B cell (primary cell): Measurements from ENCODE around the gene NR5A1. TPM values are rescaled to one million over a fixed set of nuclear protein-coding genes. Genes with fewer than 3 reads are reported as not detected.

Experiments used
- ATAC-seq: fragments of 200-7000 bp; cut with Tn5 transposase; one replicate; pipeline ENCODE4 v1.10.0; 2021; ENCODE audit warnings: low read depth, mild to moderate bottlenecking, moderate number of reproducible peaks, moderate library complexity
- CTCF ChIA-PET: fragments of 350-600 bp; sonication (Branson Sonifier 250); formaldehyde crosslinking; loops from one replicate; lab custom pipeline; 2021; ENCODE audit warnings: antibody characterized with exemption, inconsistent platforms; lab: Charles Lee
- POLR2A ChIA-PET: fragments of 350-600 bp; sonication (Branson Sonifier 250); formaldehyde crosslinking; loops from one replicate; lab custom pipeline; 2021; ENCODE audit warnings: antibody characterized with exemption; lab: Charles Lee
- DNase-seq: peaks from one replicate; pipeline ENCODE4 v3.0.0; 2013
- H2AFZ ChIP-seq: 2 replicates; pipeline ENCODE4 v1.6.1; 2012; ENCODE audit warnings: mild to moderate bottlenecking, low read depth, low read length; ENCODE audit not compliant: insufficient read depth, poor library complexity, severe bottlenecking
- H3K27ac ChIP-seq, 2 donors: 1 replicate in 1 of 2; 2 replicates in 1 of 2; pipeline ENCODE4 v1.5.1; 2012 to 2013; ENCODE audit warnings: low read length in 2 of 2, mild to moderate bottlenecking in 2 of 2, moderate library complexity in 1 of 2
- H3K27me3 ChIP-seq, 4 experiments: fragments of 200-600 bp in 1 of 4; sonication (generic) in 1 of 4; replicated peaks in 1 of 4; 1 replicate in 2 of 4; 2 replicates in 2 of 4; pipeline versions ENCODE4 v1.6.1 to v1.7.0; 2013 to 2016; ENCODE audit warnings: low read length in 3 of 4, mild to moderate bottlenecking in 2 of 4, mixed read lengths in 1 of 4, moderate library complexity in 1 of 4; ENCODE audit not compliant: insufficient read depth in 4 of 4, control insufficient read depth in 3 of 4; ENCODE audit errors: control extremely low read depth in 1 of 4
- H3K36me3 ChIP-seq, 2 experiments: replicated peaks in 1 of 2; 1 replicate in 1 of 2; 2 replicates in 1 of 2; pipeline versions ENCODE4 v1.6.1 to v1.7.1; 2013; ENCODE audit warnings: low read length in 1 of 2; ENCODE audit not compliant: insufficient read depth in 2 of 2, control insufficient read depth in 1 of 2; ENCODE audit errors: control extremely low read depth in 1 of 2, extremely low read depth in 1 of 2
- H3K4me1 ChIP-seq, 2 donors: fragments of 200-600 bp in 1 of 2; sonication (generic) in 1 of 2; 1 replicate in 1 of 2; 2 replicates in 1 of 2; pipeline versions ENCODE4 v1.5.1 to v1.6.1; 2013 to 2017; ENCODE audit warnings: low read length in 2 of 2; ENCODE audit not compliant: control insufficient read depth in 2 of 2, insufficient read depth in 2 of 2
- H3K4me2 ChIP-seq: replicated peaks from 2 replicates; pipeline ENCODE3; 2012; ENCODE audit warnings: mild to moderate bottlenecking, low read depth, low read length; ENCODE audit not compliant: poor library complexity, severe bottlenecking
- H3K4me3 ChIP-seq, 5 experiments: fragments of 200-600 bp in 1 of 5; sonication (generic) in 1 of 5; 1 replicate in 3 of 5; 2 replicates in 2 of 5; pipeline versions ENCODE4 v1.5.1 to v1.7.0; 2011 to 2016; ENCODE audit warnings: low read length in 4 of 5, mild to moderate bottlenecking in 4 of 5, low read depth in 2 of 5, control low read depth in 1 of 5, moderate library complexity in 1 of 5; ENCODE audit not compliant: insufficient read depth in 1 of 5; ENCODE audit errors: control extremely low read depth in 1 of 5, extremely low read depth in 1 of 5
- H3K79me2 ChIP-seq: fragments of 200-600 bp; sonication (generic); one replicate; pipeline ENCODE4 v1.6.0; 2016; ENCODE audit warnings: low read length; ENCODE audit not compliant: control insufficient read depth, insufficient read depth
- H3K9ac ChIP-seq: fragments of 200-600 bp; sonication (generic); 2 replicates; pipeline ENCODE4 v1.6.1; 2017; ENCODE audit warnings: mild to moderate bottlenecking, low read length, moderate library complexity
- H3K9me3 ChIP-seq, 3 donors: one replicate each; pipeline versions ENCODE4 v1.6.1 to v1.7.1; 2013; ENCODE audit warnings: low read length in 2 of 3; ENCODE audit not compliant: control insufficient read depth in 2 of 3, insufficient read depth in 1 of 3; ENCODE audit errors: control extremely low read depth in 1 of 3
- H4K20me1 ChIP-seq: 2 replicates; pipeline ENCODE4 v1.6.0; 2012; ENCODE audit warnings: mild to moderate bottlenecking, low read length; ENCODE audit not compliant: insufficient read depth, control insufficient read depth, poor library complexity, severe bottlenecking
- H3K27ac Mint-ChIP-seq: one replicate; pipeline ENCODE4 v1.8.0; 2021; ENCODE audit warnings: mixed read lengths
- H3K27me3 Mint-ChIP-seq: one replicate; pipeline ENCODE4 v1.8.0; 2021; ENCODE audit warnings: mixed read lengths
- H3K4me1 Mint-ChIP-seq: one replicate; pipeline ENCODE4 v1.8.0; 2021; ENCODE audit warnings: mixed read lengths
- H3K4me3 Mint-ChIP-seq: one replicate; pipeline ENCODE4 v1.8.0; 2021; ENCODE audit warnings: mixed read lengths
- H3K9me3 Mint-ChIP-seq: one replicate; pipeline ENCODE4 v1.8.0; 2022; ENCODE audit warnings: mixed read lengths; ENCODE audit not compliant: insufficient read depth
- CTCF ChIP-seq: fragments of 200-600 bp; IDR thresholded peaks from one replicate; pipeline ENCODE4 v1.8.0; 2022; ENCODE audit warnings: antibody characterized with exemption, mild to moderate bottlenecking
- EZH2 ChIP-seq: IDR thresholded peaks from 2 replicates; pipeline ENCODE4 v1.6.1; 2012; ENCODE audit warnings: borderline replicate concordance, low read depth, mild to moderate bottlenecking, moderate library complexity, low read length; ENCODE audit not compliant: insufficient read depth, poor library complexity, severe bottlenecking
- WGBS: methylation state at CpG from one replicate; pipeline ENCODE4 v1.1.5; 2013; ENCODE audit warnings: missing lambda C conversion rate; ENCODE audit not compliant: insufficient coverage; 5-methylcytosine and 5-hydroxymethylcytosine counted together
- intact Hi-C: fragments of 100-400 bp; cut with micrococcal nuclease; formaldehyde crosslinking; loops from one replicate; pipeline ENCODE4 v1.10.0; 2022
- polyA plus RNA-seq: library from polyadenylated mRNA; depleted of rRNA; stranded (reverse); fragments of >200 nt; gene quantifications from 2 replicates; pipeline ENCODE4 v1.2.3, GENCODE V29; 2012
- total RNA-seq, 2 donors: library from RNA; stranded (reverse); fragments of 120-200 nt in 1 of 2; gene quantifications; 1 replicate in 1 of 2; 2 replicates in 1 of 2; pipeline versions ENCODE4 v1.2.3 to v1.2.4, GENCODE V29; 2013 to 2022

NR5A1 gene
- total and polyA plus RNA-seq, 2 donors (not counting 1 experiment from before 2014, with no cell fraction given): not detected

GRCh38 chr9:124551472-124552272, 44.5 kb upstream of the NR5A1 start:
- ATAC-seq (no peak), DNase-seq (no peak)
- H3K79me2 ChIP-seq: no peaks in the 10 kb centered on the region
- ChIA-PET CTCF (interaction anchor here (2.2 to 2.4 kb wide), 2 partner anchors 15 to 159 kb away, joined by 6 to 11 read pairs; no protein-coding TSS in a partner anchor), POLR2A (no interaction called here)
- intact Hi-C loops: no loop called here
- Mint-ChIP-seq H3K27ac (no peak overlapping the region), H3K4me1 (no peaks in the 10 kb centered on the region), H3K27me3 (peaks cover 3% of the 10 kb centered on the region), H3K9me3 (no peaks in the 10 kb centered on the region), H3K4me3 (no peak overlapping the region)
- H3K27ac ChIP-seq: no peak overlapping the region
- 25% methylated on average over 3 of the region's 4 CpGs for WGBS
- H3K4me1 ChIP-seq: no peaks in the 10 kb centered on the region
- H3K4me3 ChIP-seq: no peak overlapping the region
- H3K9ac ChIP-seq: no peak overlapping the region
- no peaks in the 10 kb centered on the region for H4K20me1 ChIP-seq
- H3K36me3 ChIP-seq: no peaks in the 10 kb centered on the region
- TF ChIP-seq CTCF (peak; percentile 20), EZH2 (no peak)
- no peak overlapping the region for H3K4me2 ChIP-seq
- H2AFZ ChIP-seq: no peak overlapping the region
- H3K9me3 ChIP-seq: no peaks in the 10 kb centered on the region
- H3K27me3 ChIP-seq: no peaks in the 10 kb centered on the region

GRCh38 chr9:124550072-124550471, 42.9 kb upstream of the NR5A1 start:
- Histone ChIP-seq H3K4me2 (no peak overlapping the region), H3K27me3 (no peaks in the 10 kb centered on the region), H3K36me3 (no peaks in the 10 kb centered on the region), H4K20me1 (no peaks in the 10 kb centered on the region), H3K27ac (no peak overlapping the region), H3K4me3 (no peak overlapping the region), H3K4me1 (no peaks in the 10 kb centered on the region), H3K9ac (no peak overlapping the region), H2AFZ (no peak overlapping the region), H3K9me3 (no peaks in the 10 kb centered on the region), H3K79me2 (no peaks in the 10 kb centered on the region)
- no peaks in the 10 kb centered on the region for H3K27me3 Mint-ChIP-seq
- no peaks in the 10 kb centered on the region for H3K9me3 Mint-ChIP-seq
- intact Hi-C loops: no loop called here
- TF ChIP-seq EZH2 (no peak), CTCF (no peak)
- DNase-seq (no peak), ATAC-seq (no peak)
- ChIA-PET POLR2A (no interaction called here), CTCF (no interaction called here)
- H3K4me1 Mint-ChIP-seq: no peaks in the 10 kb centered on the region
- H3K4me3 Mint-ChIP-seq: no peak overlapping the region
- 90% methylated on average over 2 of the region's 2 CpGs for WGBS
- H3K27ac Mint-ChIP-seq: no peak overlapping the region
